SU-DHL-6 (cell line): Measurements from ENCODE around the gene TRIOBP.

ENCODE experiments used
- EZH2phosphoT487 ChIP-seq: fragments of 200-600 bp; sonication (generic), shearing (Covaris generic); conservative IDR thresholded peaks from 2 replicates; pipeline ENCODE4 v1.6.1; 2018; ENCODE audit warnings: mild to moderate bottlenecking, antibody characterized with exemption, low read length, moderate library complexity, mixed read lengths
- TF ChIP-seq, protein P1 (sequence below): fragments of 200-600 bp; sonication (generic); IDR thresholded peaks from one replicate; pipeline ENCODE4 v1.5.1; 2017; ENCODE audit warnings: antibody characterized with exemption, mild to moderate bottlenecking, low read length, moderate library complexity; ENCODE audit not compliant: insufficient read depth, poor library complexity, severe bottlenecking

DNA sequence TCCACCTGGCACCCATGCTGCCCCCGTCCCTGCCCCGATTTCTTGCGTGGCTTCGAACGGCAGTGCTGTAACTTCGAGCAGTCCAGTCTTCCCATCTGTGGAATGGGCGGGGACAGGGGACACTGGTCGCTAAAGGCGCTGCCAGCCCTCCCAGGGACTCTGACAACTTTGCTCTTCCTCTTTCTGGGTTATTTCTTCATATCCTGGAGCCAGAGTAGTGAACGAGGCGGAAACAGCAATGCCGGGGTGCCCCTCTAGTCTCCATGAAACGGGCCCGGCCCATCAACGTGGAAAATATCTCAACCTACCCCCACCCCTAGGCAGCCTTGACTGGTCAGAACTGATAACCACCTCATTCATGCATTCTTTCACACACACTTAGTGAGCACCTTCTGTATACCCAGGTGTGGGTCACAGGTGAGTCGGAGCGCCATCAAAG, 42.8 kb downstream of the TRIOBP start:
- TF ChIP-seq, protein P1, sequence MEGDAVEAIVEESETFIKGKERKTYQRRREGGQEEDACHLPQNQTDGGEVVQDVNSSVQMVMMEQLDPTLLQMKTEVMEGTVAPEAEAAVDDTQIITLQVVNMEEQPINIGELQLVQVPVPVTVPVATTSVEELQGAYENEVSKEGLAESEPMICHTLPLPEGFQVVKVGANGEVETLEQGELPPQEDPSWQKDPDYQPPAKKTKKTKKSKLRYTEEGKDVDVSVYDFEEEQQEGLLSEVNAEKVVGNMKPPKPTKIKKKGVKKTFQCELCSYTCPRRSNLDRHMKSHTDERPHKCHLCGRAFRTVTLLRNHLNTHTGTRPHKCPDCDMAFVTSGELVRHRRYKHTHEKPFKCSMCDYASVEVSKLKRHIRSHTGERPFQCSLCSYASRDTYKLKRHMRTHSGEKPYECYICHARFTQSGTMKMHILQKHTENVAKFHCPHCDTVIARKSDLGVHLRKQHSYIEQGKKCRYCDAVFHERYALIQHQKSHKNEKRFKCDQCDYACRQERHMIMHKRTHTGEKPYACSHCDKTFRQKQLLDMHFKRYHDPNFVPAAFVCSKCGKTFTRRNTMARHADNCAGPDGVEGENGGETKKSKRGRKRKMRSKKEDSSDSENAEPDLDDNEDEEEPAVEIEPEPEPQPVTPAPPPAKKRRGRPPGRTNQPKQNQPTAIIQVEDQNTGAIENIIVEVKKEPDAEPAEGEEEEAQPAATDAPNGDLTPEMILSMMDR, result no peak
- no peak for TF ChIP-seq EZH2phosphoT487
